GM23338 (cell line): ENCODE data around the gene SIRT4. TPM values are rescaled to one million over a fixed set of nuclear protein-coding genes. Genes with fewer than 3 reads are reported as not detected.

Experiments used
- ATAC-seq: fragments of 200-7000 bp; cut with Tn5 transposase; 3 replicates; pipeline ENCODE4 v1.9.1; 2020
- DNase-seq: peaks from one replicate; pipeline ENCODE4 v3.0.0-alpha.2; 2015; ENCODE audit warnings: low spot score
- H2AFZ ChIP-seq: fragments of 200-600 bp; sonication (generic); 2 replicates; pipeline ENCODE4 v1.8.0; 2016; ENCODE audit warnings: antibody characterized with exemption, mild to moderate bottlenecking, moderate library complexity
- H3F3A ChIP-seq: fragments of 200-600 bp; sonication (generic); replicated peaks from 2 replicates; pipeline ENCODE4 v1.8.0; 2017; ENCODE audit warnings: antibody characterized with exemption, mixed run types, low read depth
- H3K27ac ChIP-seq: fragments of 200-600 bp; sonication (generic); 2 replicates; pipeline ENCODE4 v1.6.1; 2016; ENCODE audit warnings: low read depth
- H3K27me3 ChIP-seq: fragments of 200-600 bp; sonication (generic); 2 replicates; pipeline ENCODE4 v1.8.0; 2016; ENCODE audit warnings: mild to moderate bottlenecking, mixed run types, moderate library complexity; ENCODE audit not compliant: insufficient read depth
- H3K36me3 ChIP-seq: fragments of 200-600 bp; sonication (generic); 2 replicates; pipeline ENCODE4 v1.8.0; 2016; ENCODE audit warnings: mild to moderate bottlenecking; ENCODE audit not compliant: insufficient read depth
- H3K4me1 ChIP-seq: fragments of 200-600 bp; sonication (generic); 2 replicates; pipeline ENCODE4 v1.8.0; 2016; ENCODE audit warnings: mild to moderate bottlenecking, moderate library complexity; ENCODE audit not compliant: insufficient read depth
- H3K4me2 ChIP-seq: fragments of 200-600 bp; sonication (generic); 2 replicates; pipeline ENCODE4 v1.7.1; 2017; ENCODE audit warnings: mixed run types
- H3K4me3 ChIP-seq: fragments of 200-600 bp; sonication (generic); 2 replicates; pipeline ENCODE4 v1.6.1; 2016; ENCODE audit warnings: mixed run types
- H3K79me2 ChIP-seq: fragments of 200-600 bp; sonication (generic); replicated peaks from 2 replicates; pipeline ENCODE4 v1.8.0; 2017; ENCODE audit warnings: mild to moderate bottlenecking; ENCODE audit not compliant: insufficient read depth
- H3K9me2 ChIP-seq: fragments of 200-600 bp; sonication (generic); 2 replicates; pipeline ENCODE4 v1.8.0; 2017; ENCODE audit not compliant: insufficient read depth
- H4K20me1 ChIP-seq: fragments of 200-600 bp; sonication (generic); replicated peaks from 2 replicates; pipeline ENCODE4 v1.8.0; 2017; ENCODE audit warnings: mild to moderate bottlenecking; ENCODE audit not compliant: insufficient read depth
- H3K27ac Mint-ChIP-seq: 2 replicates; pipeline ENCODE4 v1.8.0; 2020; ENCODE audit warnings: inconsistent platforms, mild to moderate bottlenecking, moderate library complexity, mixed read lengths
- H3K27me3 Mint-ChIP-seq: 3 replicates; pipeline ENCODE4 v1.8.0; 2022; ENCODE audit warnings: low read depth, mild to moderate bottlenecking, moderate library complexity, mixed read lengths, inconsistent platforms; ENCODE audit not compliant: insufficient read depth, poor library complexity
- H3K36me3 Mint-ChIP-seq: 3 replicates; pipeline ENCODE4 v1.8.0; 2021; ENCODE audit warnings: low read depth, mild to moderate bottlenecking, inconsistent platforms, moderate library complexity, mixed read lengths
- H3K4me1 Mint-ChIP-seq: 3 replicates; pipeline ENCODE4 v1.8.0; 2020; ENCODE audit warnings: mild to moderate bottlenecking, inconsistent platforms, mixed read lengths
- H3K4me3 Mint-ChIP-seq: 3 replicates; pipeline ENCODE4 v1.8.0; 2021; ENCODE audit warnings: moderate library complexity, mild to moderate bottlenecking, inconsistent platforms, mixed read lengths
- H3K9me3 Mint-ChIP-seq: 3 replicates; pipeline ENCODE4 v1.8.0; 2020; ENCODE audit warnings: moderate library complexity, mild to moderate bottlenecking, inconsistent platforms, mixed read lengths
- CREB1 ChIP-seq: fragments of 250-450 bp; sonication (Bioruptor Pico); IDR thresholded peaks from 2 replicates; pipeline ENCODE4 v1.5.0; 2020; ENCODE audit warnings: low read depth, mild to moderate bottlenecking, moderate library complexity
- EZH2phosphoT487 ChIP-seq: fragments of 200-600 bp; sonication (generic); IDR thresholded peaks from one replicate; pipeline ENCODE4 v1.8.1; 2018; ENCODE audit warnings: antibody characterized with exemption; ENCODE audit not compliant: unreplicated experiment
- JUNB ChIP-seq: IDR thresholded peaks from one replicate; pipeline ENCODE4 v1.6.1; 2016; ENCODE audit warnings: antibody characterized with exemption; ENCODE audit not compliant: unreplicated experiment
- NANOG ChIP-seq: IDR thresholded peaks from 2 replicates; pipeline ENCODE4 v1.6.1; 2016; ENCODE audit warnings: antibody characterized with exemption, borderline replicate concordance
- STAT1 ChIP-seq: IDR thresholded peaks from one replicate; pipeline ENCODE4 v1.6.1; 2016; ENCODE audit warnings: antibody characterized with exemption; ENCODE audit not compliant: unreplicated experiment
- ZNF114 ChIP-seq: fragments of 250-450 bp; sonication (Bioruptor Pico); IDR thresholded peaks from 2 replicates; pipeline ENCODE4 v1.5.0; 2020; ENCODE audit warnings: mild to moderate bottlenecking, moderate library complexity
- polyA plus RNA-seq: library from polyadenylated mRNA; unstranded; fragments of >200 nt; fragmentation: Nextera tagmentation; extraction: Ambion mirVana; gene quantifications from 2 replicates; pipeline ENCODE4 v1.2.1, GENCODE V29; 2016
- total RNA-seq: library from RNA; depleted of rRNA; stranded (reverse); fragments of >200 nt; shearing (Covaris generic); gene quantifications from 2 replicates; pipeline ENCODE4 v1.2.3, GENCODE V29; 2014
- TF ChIP-seq, protein P1 (sequence below), 2 experiments: fragments of 200-600 bp in 1 of 2; sonication (generic) in 1 of 2; conservative IDR thresholded peaks; 2 replicates each; pipeline versions ENCODE4 v1.5.1 to v1.6.1; 2016 to 2017; ENCODE audit warnings: antibody characterized with exemption in 2 of 2, low read depth in 2 of 2, mild to moderate bottlenecking in 2 of 2, moderate library complexity in 1 of 2
- TF ChIP-seq, protein P2 (sequence below): fragments of 250-450 bp; sonication (Bioruptor Pico); IDR thresholded peaks from 2 replicates; pipeline ENCODE4 v1.5.0; 2020; ENCODE audit warnings: mild to moderate bottlenecking, moderate library complexity
- TF ChIP-seq, protein P3 (sequence below): IDR thresholded peaks from 2 replicates; pipeline ENCODE4 v1.6.1; 2016; ENCODE audit warnings: antibody characterized with exemption

SIRT4 gene
- total and polyA plus RNA-seq, 2 experiments from 2014 or later = 2.0 to 3.0 TPM

DNA sequence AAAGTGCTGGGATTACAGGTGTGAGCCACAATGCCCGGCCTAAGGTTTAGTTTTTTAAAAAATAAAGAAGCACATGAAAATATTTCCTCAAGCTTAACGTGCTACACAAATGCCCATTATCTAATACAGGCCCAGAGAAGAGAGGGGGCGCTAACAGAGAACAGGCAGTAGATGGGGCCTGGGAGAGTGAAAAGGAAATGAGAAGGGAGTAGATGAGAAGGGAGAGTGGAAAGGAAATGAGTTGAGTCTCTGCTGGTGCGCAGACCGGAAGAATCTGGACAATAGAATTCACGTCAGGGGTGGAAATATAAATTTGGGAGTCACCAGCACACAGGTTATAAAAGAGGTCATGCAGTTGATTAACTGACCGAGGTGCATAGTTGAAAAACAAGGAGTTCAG lies 47.3 kb upstream of the SIRT4 start:
- no peak overlapping the region for H2AFZ ChIP-seq
- H3K4me3 ChIP-seq = no peak overlapping the region
- Mint-ChIP-seq H3K9me3 (no peaks in the 10 kb centered on the region), H3K36me3 (peaks cover 9% of the 10 kb centered on the region), H3K4me3 (no peak overlapping the region), H3K27ac (peak overlapping the region; percentile 88; the same call in 1 of the 2 replicates), H3K4me1 (peaks cover 48% of the 10 kb centered on the region), H3K27me3 (peaks cover 18% of the 10 kb centered on the region)
- H3K27ac ChIP-seq = peak overlapping the region; percentile 78; the same call in 1 of the 2 replicates
- no peak for TF ChIP-seq ZNF114 (CRISPR knock-in tag)
- TF ChIP-seq, protein P1, sequence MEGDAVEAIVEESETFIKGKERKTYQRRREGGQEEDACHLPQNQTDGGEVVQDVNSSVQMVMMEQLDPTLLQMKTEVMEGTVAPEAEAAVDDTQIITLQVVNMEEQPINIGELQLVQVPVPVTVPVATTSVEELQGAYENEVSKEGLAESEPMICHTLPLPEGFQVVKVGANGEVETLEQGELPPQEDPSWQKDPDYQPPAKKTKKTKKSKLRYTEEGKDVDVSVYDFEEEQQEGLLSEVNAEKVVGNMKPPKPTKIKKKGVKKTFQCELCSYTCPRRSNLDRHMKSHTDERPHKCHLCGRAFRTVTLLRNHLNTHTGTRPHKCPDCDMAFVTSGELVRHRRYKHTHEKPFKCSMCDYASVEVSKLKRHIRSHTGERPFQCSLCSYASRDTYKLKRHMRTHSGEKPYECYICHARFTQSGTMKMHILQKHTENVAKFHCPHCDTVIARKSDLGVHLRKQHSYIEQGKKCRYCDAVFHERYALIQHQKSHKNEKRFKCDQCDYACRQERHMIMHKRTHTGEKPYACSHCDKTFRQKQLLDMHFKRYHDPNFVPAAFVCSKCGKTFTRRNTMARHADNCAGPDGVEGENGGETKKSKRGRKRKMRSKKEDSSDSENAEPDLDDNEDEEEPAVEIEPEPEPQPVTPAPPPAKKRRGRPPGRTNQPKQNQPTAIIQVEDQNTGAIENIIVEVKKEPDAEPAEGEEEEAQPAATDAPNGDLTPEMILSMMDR (conservative IDR thresholded peaks at IDR 0.05; ENCODE audit: low read depth in 2 of 2) = peak; percentile 64 to 68
- H4K20me1 ChIP-seq = peaks cover 9% of the 10 kb centered on the region
- H3K9me2 ChIP-seq = no peaks in the 10 kb centered on the region
- H3K4me2 ChIP-seq = no peak overlapping the region
- no peaks in the 10 kb centered on the region for H3K36me3 ChIP-seq
- H3K4me1 ChIP-seq = peaks cover 33% of the 10 kb centered on the region
- DNase-seq = peak; percentile 64
- H3K79me2 ChIP-seq = peaks cover 93% of the 10 kb centered on the region
- H3F3A ChIP-seq = 0 out of 2 replicates have a peak, but pooled peaks cover 8% of the 10 kb centered on the region
- no peaks in the 10 kb centered on the region for H3K27me3 ChIP-seq
- ATAC-seq = peak; percentile 43

DNA sequence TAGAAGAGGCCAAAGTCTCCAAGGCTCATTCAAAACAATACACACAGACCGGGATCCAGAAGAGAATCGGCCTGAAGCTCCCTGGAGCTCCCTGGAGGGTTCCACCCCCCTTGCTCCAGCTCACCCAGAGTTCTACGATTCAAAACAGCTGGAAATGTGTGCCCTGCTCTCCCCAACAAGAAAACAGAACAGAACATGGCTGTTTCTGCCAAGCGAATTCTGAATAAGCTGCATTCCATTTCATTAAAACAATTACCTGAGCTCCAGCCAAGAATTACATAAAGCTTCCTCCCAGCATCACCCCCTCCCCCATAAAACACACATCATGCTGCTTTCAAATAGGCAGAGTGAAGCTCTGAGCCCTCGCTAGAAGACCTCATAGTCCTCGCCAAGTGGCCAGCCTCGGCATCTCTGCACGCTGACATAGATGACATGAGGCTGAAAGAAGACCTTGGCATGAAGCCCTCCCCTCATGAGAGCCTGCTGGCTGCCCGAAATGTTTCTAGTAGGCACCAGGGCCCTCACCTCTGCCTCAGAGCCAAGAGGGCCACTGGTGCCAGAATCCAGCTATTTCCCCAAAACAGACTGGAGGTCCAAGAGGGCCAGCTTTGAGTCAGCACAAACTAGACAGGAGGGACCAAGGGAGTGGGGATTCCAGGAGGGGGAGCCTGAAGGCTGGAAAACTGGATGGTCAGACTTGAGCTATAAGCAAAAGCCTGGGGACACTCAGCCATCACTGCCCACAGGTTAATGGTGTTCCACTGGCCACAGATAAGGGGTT lies 44.9 kb upstream of the SIRT4 start:
- peak overlapping the region; percentile 67 for H3K4me2 ChIP-seq
- TF ChIP-seq, protein P2, sequence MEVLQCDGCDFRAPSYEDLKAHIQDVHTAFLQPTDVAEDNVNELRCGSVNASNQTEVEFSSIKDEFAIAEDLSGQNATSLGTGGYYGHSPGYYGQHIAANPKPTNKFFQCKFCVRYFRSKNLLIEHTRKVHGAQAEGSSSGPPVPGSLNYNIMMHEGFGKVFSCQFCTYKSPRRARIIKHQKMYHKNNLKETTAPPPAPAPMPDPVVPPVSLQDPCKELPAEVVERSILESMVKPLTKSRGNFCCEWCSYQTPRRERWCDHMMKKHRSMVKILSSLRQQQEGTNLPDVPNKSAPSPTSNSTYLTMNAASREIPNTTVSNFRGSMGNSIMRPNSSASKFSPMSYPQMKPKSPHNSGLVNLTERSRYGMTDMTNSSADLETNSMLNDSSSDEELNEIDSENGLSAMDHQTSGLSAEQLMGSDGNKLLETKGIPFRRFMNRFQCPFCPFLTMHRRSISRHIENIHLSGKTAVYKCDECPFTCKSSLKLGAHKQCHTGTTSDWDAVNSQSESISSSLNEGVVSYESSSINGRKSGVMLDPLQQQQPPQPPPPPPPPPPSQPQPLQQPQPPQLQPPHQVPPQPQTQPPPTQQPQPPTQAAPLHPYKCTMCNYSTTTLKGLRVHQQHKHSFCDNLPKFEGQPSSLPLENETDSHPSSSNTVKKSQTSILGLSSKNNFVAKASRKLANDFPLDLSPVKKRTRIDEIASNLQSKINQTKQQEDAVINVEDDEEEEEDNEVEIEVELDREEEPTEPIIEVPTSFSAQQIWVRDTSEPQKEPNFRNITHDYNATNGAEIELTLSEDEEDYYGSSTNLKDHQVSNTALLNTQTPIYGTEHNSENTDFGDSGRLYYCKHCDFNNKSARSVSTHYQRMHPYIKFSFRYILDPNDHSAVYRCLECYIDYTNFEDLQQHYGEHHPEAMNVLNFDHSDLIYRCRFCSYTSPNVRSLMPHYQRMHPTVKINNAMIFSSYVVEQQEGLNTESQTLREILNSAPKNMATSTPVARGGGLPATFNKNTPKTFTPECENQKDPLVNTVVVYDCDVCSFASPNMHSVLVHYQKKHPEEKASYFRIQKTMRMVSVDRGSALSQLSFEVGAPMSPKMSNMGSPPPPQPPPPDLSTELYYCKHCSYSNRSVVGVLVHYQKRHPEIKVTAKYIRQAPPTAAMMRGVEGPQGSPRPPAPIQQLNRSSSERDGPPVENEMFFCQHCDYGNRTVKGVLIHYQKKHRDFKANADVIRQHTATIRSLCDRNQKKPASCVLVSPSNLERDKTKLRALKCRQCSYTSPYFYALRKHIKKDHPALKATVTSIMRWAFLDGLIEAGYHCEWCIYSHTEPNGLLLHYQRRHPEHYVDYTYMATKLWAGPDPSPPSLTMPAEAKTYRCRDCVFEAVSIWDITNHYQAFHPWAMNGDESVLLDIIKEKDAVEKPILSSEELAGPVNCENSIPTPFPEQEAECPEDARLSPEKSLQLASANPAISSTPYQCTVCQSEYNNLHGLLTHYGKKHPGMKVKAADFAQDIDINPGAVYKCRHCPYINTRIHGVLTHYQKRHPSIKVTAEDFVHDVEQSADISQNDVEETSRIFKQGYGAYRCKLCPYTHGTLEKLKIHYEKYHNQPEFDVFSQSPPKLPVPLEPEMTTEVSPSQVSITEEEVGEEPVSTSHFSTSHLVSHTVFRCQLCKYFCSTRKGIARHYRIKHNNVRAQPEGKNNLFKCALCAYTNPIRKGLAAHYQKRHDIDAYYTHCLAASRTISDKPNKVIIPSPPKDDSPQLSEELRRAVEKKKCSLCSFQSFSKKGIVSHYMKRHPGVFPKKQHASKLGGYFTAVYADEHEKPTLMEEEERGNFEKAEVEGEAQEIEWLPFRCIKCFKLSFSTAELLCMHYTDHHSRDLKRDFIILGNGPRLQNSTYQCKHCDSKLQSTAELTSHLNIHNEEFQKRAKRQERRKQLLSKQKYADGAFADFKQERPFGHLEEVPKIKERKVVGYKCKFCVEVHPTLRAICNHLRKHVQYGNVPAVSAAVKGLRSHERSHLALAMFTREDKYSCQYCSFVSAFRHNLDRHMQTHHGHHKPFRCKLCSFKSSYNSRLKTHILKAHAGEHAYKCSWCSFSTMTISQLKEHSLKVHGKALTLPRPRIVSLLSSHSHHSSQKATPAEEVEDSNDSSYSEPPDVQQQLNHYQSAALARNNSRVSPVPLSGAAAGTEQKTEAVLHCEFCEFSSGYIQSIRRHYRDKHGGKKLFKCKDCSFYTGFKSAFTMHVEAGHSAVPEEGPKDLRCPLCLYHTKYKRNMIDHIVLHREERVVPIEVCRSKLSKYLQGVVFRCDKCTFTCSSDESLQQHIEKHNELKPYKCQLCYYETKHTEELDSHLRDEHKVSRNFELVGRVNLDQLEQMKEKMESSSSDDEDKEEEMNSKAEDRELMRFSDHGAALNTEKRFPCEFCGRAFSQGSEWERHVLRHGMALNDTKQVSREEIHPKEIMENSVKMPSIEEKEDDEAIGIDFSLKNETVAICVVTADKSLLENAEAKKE = no peak
- TF ChIP-seq CREB1 = no peak
- no peak for TF ChIP-seq JUNB
- TF ChIP-seq, protein P1 (conservative IDR thresholded peaks at IDR 0.05; ENCODE audit: low read depth in 2 of 2) = no peak
- TF ChIP-seq, protein P3, sequence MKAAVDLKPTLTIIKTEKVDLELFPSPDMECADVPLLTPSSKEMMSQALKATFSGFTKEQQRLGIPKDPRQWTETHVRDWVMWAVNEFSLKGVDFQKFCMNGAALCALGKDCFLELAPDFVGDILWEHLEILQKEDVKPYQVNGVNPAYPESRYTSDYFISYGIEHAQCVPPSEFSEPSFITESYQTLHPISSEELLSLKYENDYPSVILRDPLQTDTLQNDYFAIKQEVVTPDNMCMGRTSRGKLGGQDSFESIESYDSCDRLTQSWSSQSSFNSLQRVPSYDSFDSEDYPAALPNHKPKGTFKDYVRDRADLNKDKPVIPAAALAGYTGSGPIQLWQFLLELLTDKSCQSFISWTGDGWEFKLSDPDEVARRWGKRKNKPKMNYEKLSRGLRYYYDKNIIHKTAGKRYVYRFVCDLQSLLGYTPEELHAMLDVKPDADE = no peak
- TF ChIP-seq STAT1 = no peak
- no peak for TF ChIP-seq EZH2phosphoT487
- TF ChIP-seq NANOG = no peak

More for the DNA sequence above, 44.9 kb upstream of the SIRT4 start:
- H3K4me1 ChIP-seq = peaks cover 32% of the 10 kb centered on the region
- H3K36me3 Mint-ChIP-seq = peaks cover 9% of the 10 kb centered on the region
- peak overlapping the region; percentile 83 for H3K27ac Mint-ChIP-seq
- H3K9me2 ChIP-seq = no peaks in the 10 kb centered on the region
- ATAC-seq (peak; percentile 60), DNase-seq (peak; percentile 71)
- peaks cover 21% of the 10 kb centered on the region for H3K27me3 Mint-ChIP-seq
- H3K9me3 Mint-ChIP-seq = no peaks in the 10 kb centered on the region
- peaks cover 44% of the 10 kb centered on the region for H3K4me1 Mint-ChIP-seq
- H3K27me3 ChIP-seq = no peaks in the 10 kb centered on the region
- peaks cover 15% of the 10 kb centered on the region for H4K20me1 ChIP-seq
- peak overlapping the region; percentile 6; the same call in 1 of the 3 replicates for H3K4me3 Mint-ChIP-seq
- peak overlapping the region; percentile 93 for H3K27ac ChIP-seq
- peaks cover 93% of the 10 kb centered on the region for H3K79me2 ChIP-seq
- no peak overlapping the region for H2AFZ ChIP-seq
- 0 out of 2 replicates have a peak, but pooled peaks cover 8% of the 10 kb centered on the region for H3F3A ChIP-seq
- peak overlapping the region; percentile 29 for H3K4me3 ChIP-seq
- H3K36me3 ChIP-seq = no peaks in the 10 kb centered on the region
